Fibroblast of lung (primary cell): ENCODE results near the gene SLC35C1. TPM values are rescaled to one million over a fixed set of nuclear protein-coding genes. Genes with fewer than 3 reads are reported as not detected.

Experiments
- DNase-seq, 2 donors: peaks; one replicate each; pipeline versions ENCODE4 v3.0.0 to v3.0.0-alpha.2; 2010; ENCODE audit warnings: low read depth in 2 of 2
- H2AFZ ChIP-seq: 2 replicates; pipeline ENCODE4 v1.5.1; 2012; ENCODE audit warnings: low read length, control low read depth, inconsistent platforms
- H3K27ac ChIP-seq: 2 replicates; pipeline ENCODE4 v1.5.1; 2011; ENCODE audit warnings: low read length, control low read depth; ENCODE audit not compliant: insufficient read depth
- H3K27me3 ChIP-seq: 2 replicates; pipeline ENCODE4 v1.5.1; 2011; ENCODE audit warnings: mild to moderate bottlenecking, low read length; ENCODE audit not compliant: control insufficient read depth, insufficient read depth
- H3K36me3 ChIP-seq: 2 replicates; pipeline ENCODE4 v1.5.1; 2011; ENCODE audit warnings: low read length; ENCODE audit not compliant: control insufficient read depth, insufficient read depth
- H3K4me1 ChIP-seq: 2 replicates; pipeline ENCODE4 v1.5.1; 2011; ENCODE audit warnings: low read length; ENCODE audit not compliant: control insufficient read depth, insufficient read depth; ENCODE audit errors: extremely low read depth
- H3K4me2 ChIP-seq: 2 replicates; pipeline ENCODE4 v1.5.1; 2011; ENCODE audit warnings: low read length, control low read depth; ENCODE audit not compliant: insufficient read depth; ENCODE audit errors: extremely low read depth
- H3K4me3 ChIP-seq, 4 experiments: fragments of 200-600 bp in 1 of 4; sonication (generic) in 1 of 4; replicated peaks in 1 of 4; 2 replicates each; pipeline ENCODE4 v1.5.1; 2011 to 2016; ENCODE audit warnings: low read length in 4 of 4, low read depth in 3 of 4, mild to moderate bottlenecking in 3 of 4, control low read depth in 2 of 4, inconsistent platforms in 1 of 4, mixed read lengths in 1 of 4; ENCODE audit not compliant: insufficient read depth in 1 of 4; ENCODE audit errors: control extremely low read depth in 1 of 4
- H3K79me2 ChIP-seq: 2 replicates; pipeline ENCODE4 v1.5.1; 2012; ENCODE audit warnings: mild to moderate bottlenecking, low read length, inconsistent platforms; ENCODE audit not compliant: control insufficient read depth, insufficient read depth
- H3K9ac ChIP-seq: 2 replicates; pipeline ENCODE4 v1.5.1; 2011; ENCODE audit warnings: mild to moderate bottlenecking, low read length, control low read depth; ENCODE audit not compliant: insufficient read depth
- H3K9me3 ChIP-seq: 2 replicates; pipeline ENCODE4 v1.5.1; 2012; ENCODE audit warnings: low read depth, low read length; ENCODE audit not compliant: control insufficient read depth, insufficient read depth
- H4K20me1 ChIP-seq: 2 replicates; pipeline ENCODE4 v1.5.1; 2011; ENCODE audit warnings: low read length; ENCODE audit not compliant: control insufficient read depth, insufficient read depth; ENCODE audit errors: extremely low read depth
- CTCF ChIP-seq, 2 donors: IDR thresholded peaks in 1 of 2; conservative IDR thresholded peaks in 1 of 2; 1 replicate in 1 of 2; 2 replicates in 1 of 2; pipeline ENCODE4 v1.5.1; 2011 to 2012; ENCODE audit warnings: low read length in 2 of 2, control low read depth in 1 of 2, inconsistent platforms in 1 of 2, low read depth in 1 of 2, mild to moderate bottlenecking in 1 of 2
- EZH2 ChIP-seq: IDR thresholded peaks from 2 replicates; pipeline ENCODE4 v1.5.1; 2012; ENCODE audit warnings: low read length, control low read depth, mild to moderate bottlenecking; ENCODE audit errors: missing control alignments
- polyA plus RNA-seq, 2 donors: library from polyadenylated mRNA; depleted of rRNA in 1 of 2; stranded (reverse) in 1 of 2; unstranded in 1 of 2; fragments of >200 nt; gene quantifications; 2 replicates each; pipeline ENCODE4 v1.2.1, GENCODE V29; 2011 to 2012; ENCODE audit warnings: missing spikeins in 1 of 2
- total RNA-seq: library from RNA; depleted of rRNA; stranded (reverse); fragments of >200 nt; gene quantifications from 2 replicates; pipeline ENCODE4 v1.2.1, GENCODE V29; 2014

The SLC35C1 gene
- total and polyA plus RNA-seq, 2 donors (not counting 1 experiment from before 2014, with no cell fraction given), result 6.7 to 10.4 TPM

- peaks cover 28% of the 10 kb centered on the region for H3K79me2 ChIP-seq
- H3K36me3 ChIP-seq, result peaks cover 15% of the 10 kb centered on the region
- H3K27me3 ChIP-seq, result no peaks in the 10 kb centered on the region
- DNase-seq, result no peak
- H3K4me3 ChIP-seq, result no peak overlapping the region
- H3K9ac ChIP-seq, result no peak overlapping the region
- H3K27ac ChIP-seq, result no peak overlapping the region
- no peak overlapping the region for H3K4me2 ChIP-seq
- no peaks in the 10 kb centered on the region for H4K20me1 ChIP-seq
- H3K4me1 ChIP-seq, result peaks cover 7% of the 10 kb centered on the region
- H2AFZ ChIP-seq, result no peak overlapping the region
- no peaks in the 10 kb centered on the region for H3K9me3 ChIP-seq
- TF ChIP-seq EZH2 (no peak), CTCF (conservative IDR thresholded peaks at IDR 0.05 in 1 of 2, IDR thresholded peaks at IDR 0.05 in 1 of 2; ENCODE audit: low read depth in 1 of 2, low read length in 2 of 2) (no peak)
Measured at GRCh38 chr11:45809456-45810395, 4.8 kb downstream of the SLC35C1 start.

GRCh38 chr11:45810431-45811108 lies 5.6 kb downstream of the SLC35C1 start:
- Histone ChIP-seq H4K20me1 (no peaks in the 10 kb centered on the region), H2AFZ (no peak overlapping the region), H3K9me3 (no peaks in the 10 kb centered on the region), H3K4me1 (peaks cover 7% of the 10 kb centered on the region), H3K79me2 (peaks cover 24% of the 10 kb centered on the region), H3K4me3 (no peak overlapping the region), H3K36me3 (peaks cover 15% of the 10 kb centered on the region), H3K27ac (no peak overlapping the region), H3K27me3 (no peaks in the 10 kb centered on the region), H3K9ac (no peak overlapping the region), H3K4me2 (no peak overlapping the region)
- no peak for DNase-seq
- TF ChIP-seq CTCF (conservative IDR thresholded peaks at IDR 0.05 in 1 of 2, IDR thresholded peaks at IDR 0.05 in 1 of 2; ENCODE audit: low read depth in 1 of 2, low read length in 2 of 2) (no peak), EZH2 (no peak)

GRCh38 chr11:45811109-45811435 lies 6.1 kb downstream of the SLC35C1 start:
- no peak overlapping the region for H3K4me2 ChIP-seq
- peaks cover 15% of the 10 kb centered on the region for H3K36me3 ChIP-seq
- no peak overlapping the region for H2AFZ ChIP-seq
- H4K20me1 ChIP-seq, result no peaks in the 10 kb centered on the region
- H3K9me3 ChIP-seq, result no peaks in the 10 kb centered on the region
- DNase-seq, result no peak
- H3K27me3 ChIP-seq, result no peaks in the 10 kb centered on the region
- peaks cover 19% of the 10 kb centered on the region for H3K79me2 ChIP-seq
- TF ChIP-seq CTCF (conservative IDR thresholded peaks at IDR 0.05 in 1 of 2, IDR thresholded peaks at IDR 0.05 in 1 of 2; ENCODE audit: low read depth in 1 of 2, low read length in 2 of 2) (no peak), EZH2 (no peak)
- no peak overlapping the region for H3K27ac ChIP-seq
- H3K4me3 ChIP-seq, result no peak overlapping the region
- no peak overlapping the region for H3K9ac ChIP-seq
- H3K4me1 ChIP-seq, result peaks cover 4% of the 10 kb centered on the region
